Measurements from ENCODE around the gene CRAMP1. TPM values are rescaled to one million over a fixed set of nuclear protein-coding genes. Genes with fewer than 3 reads are reported as not detected.

CRAMP1 gene
- total RNA-seq, 4 donors from 2014 or later, result 15.7 to 39.3 (median 26.1) TPM

DNA sequence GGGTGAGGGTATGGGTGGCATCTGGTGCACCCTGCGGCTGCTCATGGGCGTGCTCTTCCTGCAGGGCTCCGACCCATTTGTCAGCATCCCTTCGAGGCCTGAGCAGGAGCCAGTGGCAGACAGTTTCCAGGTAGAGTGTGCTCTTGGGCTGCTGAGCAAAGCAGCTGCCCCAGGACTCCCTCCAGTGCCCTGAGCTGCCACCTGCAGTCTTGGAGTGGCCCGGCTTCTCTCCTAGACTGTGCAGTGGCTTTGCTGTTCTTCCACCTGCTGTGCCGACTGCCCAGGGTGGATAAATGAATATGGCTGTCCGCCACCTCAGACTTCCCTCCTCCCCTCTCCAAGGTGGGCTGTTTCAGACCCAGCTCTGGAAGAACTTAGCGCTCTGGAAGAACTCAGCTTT lies 55.1 kb downstream of the CRAMP1 start:
- H3K36me3 ChIP-seq, result peaks cover 100% of the 10 kb centered on the region
- no peaks in the 10 kb centered on the region for H3K9me3 ChIP-seq
- no peak for DNase-seq (ENCODE audit: low spot score in 2 of 2)
- H3K4me1 ChIP-seq, result no peaks in the 10 kb centered on the region
- H3K27me3 ChIP-seq, result no peaks in the 10 kb centered on the region
- no peak overlapping the region for H3K27ac ChIP-seq
- WGBS, result 70% methylated on average over 2 of the region's 8 CpGs
- no peak for TF ChIP-seq POLR2AphosphoS5 (IDR thresholded peaks at IDR 0.05)
- TF ChIP-seq EP300 (IDR thresholded peaks at IDR 0.05), result no peak
- TF ChIP-seq POLR2A (IDR thresholded peaks at IDR 0.05), result no peak
- TF ChIP-seq, protein P1, sequence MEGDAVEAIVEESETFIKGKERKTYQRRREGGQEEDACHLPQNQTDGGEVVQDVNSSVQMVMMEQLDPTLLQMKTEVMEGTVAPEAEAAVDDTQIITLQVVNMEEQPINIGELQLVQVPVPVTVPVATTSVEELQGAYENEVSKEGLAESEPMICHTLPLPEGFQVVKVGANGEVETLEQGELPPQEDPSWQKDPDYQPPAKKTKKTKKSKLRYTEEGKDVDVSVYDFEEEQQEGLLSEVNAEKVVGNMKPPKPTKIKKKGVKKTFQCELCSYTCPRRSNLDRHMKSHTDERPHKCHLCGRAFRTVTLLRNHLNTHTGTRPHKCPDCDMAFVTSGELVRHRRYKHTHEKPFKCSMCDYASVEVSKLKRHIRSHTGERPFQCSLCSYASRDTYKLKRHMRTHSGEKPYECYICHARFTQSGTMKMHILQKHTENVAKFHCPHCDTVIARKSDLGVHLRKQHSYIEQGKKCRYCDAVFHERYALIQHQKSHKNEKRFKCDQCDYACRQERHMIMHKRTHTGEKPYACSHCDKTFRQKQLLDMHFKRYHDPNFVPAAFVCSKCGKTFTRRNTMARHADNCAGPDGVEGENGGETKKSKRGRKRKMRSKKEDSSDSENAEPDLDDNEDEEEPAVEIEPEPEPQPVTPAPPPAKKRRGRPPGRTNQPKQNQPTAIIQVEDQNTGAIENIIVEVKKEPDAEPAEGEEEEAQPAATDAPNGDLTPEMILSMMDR (IDR thresholded peaks at IDR 0.05), result no peak
- H3K4me3 ChIP-seq, result no peak overlapping the region

DNA sequence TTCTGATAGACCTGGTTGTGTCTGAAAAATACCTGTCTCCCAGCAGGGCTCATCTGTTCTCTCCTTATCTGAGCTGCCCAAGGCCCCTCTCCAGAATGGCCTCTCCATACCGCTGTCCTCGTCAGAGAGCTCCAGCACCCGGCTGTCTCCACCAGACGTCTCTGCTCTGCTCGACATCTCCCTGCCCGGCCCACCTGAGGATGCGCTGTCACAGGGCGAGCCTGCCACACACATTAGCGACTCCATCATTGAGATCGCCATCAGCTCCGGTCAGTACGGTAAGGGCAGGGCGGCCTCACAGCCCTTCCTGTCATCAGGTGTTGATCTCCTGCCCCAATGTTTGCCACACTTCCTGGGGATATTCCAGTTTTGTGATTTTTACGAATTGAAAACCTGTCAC lies 55.8 kb downstream of the CRAMP1 start:
- Histone ChIP-seq H3K27ac (no peak overlapping the region), H3K4me3 (no peak overlapping the region), H3K9me3 (no peaks in the 10 kb centered on the region), H3K36me3 (peaks cover 100% of the 10 kb centered on the region), H3K27me3 (no peaks in the 10 kb centered on the region), H3K4me1 (no peaks in the 10 kb centered on the region)
- WGBS, result 94% methylated on average over 11 of the region's 14 CpGs
- no peak for DNase-seq (ENCODE audit: low spot score in 2 of 2)
- no peak for TF ChIP-seq POLR2A (IDR thresholded peaks at IDR 0.05)
- TF ChIP-seq POLR2AphosphoS5 (IDR thresholded peaks at IDR 0.05), result no peak
- TF ChIP-seq, protein P1 (IDR thresholded peaks at IDR 0.05), result no peak
- no peak for TF ChIP-seq EP300 (IDR thresholded peaks at IDR 0.05)

DNA sequence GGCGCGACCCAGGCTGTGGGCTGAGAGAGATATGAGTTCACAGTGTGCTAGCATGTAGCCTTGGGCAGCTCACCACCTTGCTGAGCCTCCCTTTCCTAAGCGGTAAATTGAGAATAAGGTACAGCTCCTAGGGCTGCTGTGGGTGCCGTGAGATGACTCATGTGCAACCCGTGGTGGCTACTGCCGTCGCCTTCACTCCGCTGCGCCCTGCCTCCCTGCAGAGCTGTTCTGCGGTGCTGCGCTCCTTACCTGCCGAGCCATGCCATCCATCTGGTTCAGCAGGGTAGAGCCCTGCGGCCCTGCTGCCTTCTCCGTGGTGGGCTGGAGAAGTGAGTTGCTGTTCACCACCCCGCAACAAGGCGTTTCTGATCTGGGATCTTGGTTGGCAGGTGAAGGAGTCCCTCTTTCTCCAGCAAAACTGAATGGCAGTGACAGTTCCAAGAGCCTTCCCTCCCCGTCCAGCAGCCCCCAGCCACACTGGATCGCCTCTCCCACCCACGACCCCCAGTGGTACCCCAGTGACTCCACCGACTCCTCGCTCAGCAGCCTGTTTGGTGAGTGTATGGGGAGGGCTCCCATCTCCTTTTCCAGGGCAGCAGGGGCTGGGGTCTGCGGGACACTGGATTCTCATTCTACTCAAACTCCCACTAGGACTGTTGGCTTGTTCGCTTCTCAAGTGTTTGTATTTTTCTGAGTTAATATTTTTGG lies 56.6 kb downstream of the CRAMP1 start:
- 94% methylated on average over 12 of the region's 23 CpGs for WGBS
- no peak for DNase-seq (ENCODE audit: low spot score in 2 of 2)
- Histone ChIP-seq H3K4me1 (no peaks in the 10 kb centered on the region), H3K36me3 (peaks cover 100% of the 10 kb centered on the region), H3K9me3 (no peaks in the 10 kb centered on the region), H3K27ac (no peak overlapping the region), H3K4me3 (no peak overlapping the region), H3K27me3 (no peaks in the 10 kb centered on the region)
- no peak for TF ChIP-seq EP300 (IDR thresholded peaks at IDR 0.05)
- TF ChIP-seq, protein P1 (IDR thresholded peaks at IDR 0.05), result no peak
- no peak for TF ChIP-seq POLR2A (IDR thresholded peaks at IDR 0.05)
- TF ChIP-seq POLR2AphosphoS5 (IDR thresholded peaks at IDR 0.05), result no peak

DNA sequence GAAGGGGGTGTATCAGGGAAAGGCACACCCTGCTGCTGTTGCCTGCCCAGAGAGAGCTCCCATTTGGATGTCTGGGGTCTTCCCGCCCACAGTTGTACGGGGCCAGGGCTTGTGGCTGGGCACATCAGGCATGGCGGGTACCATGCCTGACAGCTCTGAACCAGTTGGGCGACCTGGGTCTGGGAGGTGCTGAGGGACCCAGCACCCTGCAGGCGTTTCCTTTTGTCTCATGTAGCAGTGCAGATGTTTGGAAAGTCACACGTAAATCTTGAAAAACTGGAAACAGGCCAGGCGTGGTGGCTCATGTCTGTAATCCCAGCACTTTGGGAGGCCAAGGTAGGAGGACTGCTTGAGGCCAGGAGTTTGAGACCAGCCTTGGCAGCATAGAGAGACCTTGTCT lies 57.5 kb downstream of the CRAMP1 start:
- Histone ChIP-seq H3K27ac (no peak overlapping the region), H3K27me3 (no peaks in the 10 kb centered on the region), H3K36me3 (peaks cover 100% of the 10 kb centered on the region), H3K9me3 (no peaks in the 10 kb centered on the region), H3K4me1 (no peaks in the 10 kb centered on the region), H3K4me3 (no peak overlapping the region)
- 74% methylated on average over 6 of the region's 7 CpGs for WGBS
- TF ChIP-seq EP300 (IDR thresholded peaks at IDR 0.05) (no peak), POLR2A (IDR thresholded peaks at IDR 0.05) (no peak), POLR2AphosphoS5 (IDR thresholded peaks at IDR 0.05) (no peak)
- TF ChIP-seq, protein P1 (IDR thresholded peaks at IDR 0.05), result no peak
- no peak for DNase-seq (ENCODE audit: low spot score in 2 of 2)

DNA sequence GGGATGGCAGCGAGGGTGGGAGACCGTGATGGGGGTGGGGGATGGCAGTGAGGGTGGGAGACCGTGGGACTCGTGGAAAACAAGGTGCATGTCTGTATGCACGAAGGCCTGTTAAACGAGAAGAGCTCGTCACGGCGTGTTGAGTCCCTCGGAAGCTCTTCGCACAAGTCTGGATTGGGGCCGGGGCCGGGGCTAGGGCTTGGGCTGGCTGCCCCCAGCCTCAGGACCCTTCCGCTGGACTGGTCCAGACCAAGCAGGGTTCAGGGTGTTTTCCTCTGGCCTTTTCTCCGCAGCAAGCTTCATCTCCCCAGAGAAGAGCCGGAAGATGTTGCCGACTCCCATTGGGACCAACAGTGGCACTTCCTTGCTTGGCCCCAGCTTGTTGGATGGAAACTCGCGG lies 58.2 kb downstream of the CRAMP1 start:
- Histone ChIP-seq H3K4me1 (no peaks in the 10 kb centered on the region), H3K4me3 (no peak overlapping the region), H3K9me3 (no peaks in the 10 kb centered on the region), H3K27me3 (no peaks in the 10 kb centered on the region), H3K27ac (no peak overlapping the region), H3K36me3 (peaks cover 100% of the 10 kb centered on the region)
- TF ChIP-seq POLR2A (IDR thresholded peaks at IDR 0.05), result no peak
- TF ChIP-seq POLR2AphosphoS5 (IDR thresholded peaks at IDR 0.05), result no peak
- TF ChIP-seq, protein P1 (IDR thresholded peaks at IDR 0.05), result no peak
- TF ChIP-seq EP300 (IDR thresholded peaks at IDR 0.05), result no peak
- DNase-seq (ENCODE audit: low spot score in 2 of 2), result no peak
- WGBS, result 92% methylated on average over 14 of the region's 19 CpGs
